ENCODE measurements around the gene SMTN.

Gene SMTN

GRCh38 chr22:31119026-31119717, 38.1 kb downstream of the SMTN start:
- CTCF ChIA-PET, result interaction anchor here (0.8 to 2.5 kb wide), 3 partner anchors 11 to 149 kb away, joined by 3 to 29 read pairs (median 4); partner anchors contain the start of gene SELENOM
- TF ChIP-seq CTCF (IDR thresholded peaks at IDR 0.05; ENCODE audit: insufficient read depth, low read length, missing control alignments), result no peak
- POLR2A ChIA-PET, result no interaction called here
- no peak for DNase-seq (ENCODE audit: low read depth, low spot score)
- no peak overlapping the region for H3K4me3 ChIP-seq (ENCODE audit: low read depth, low read length)

- ChIA-PET CTCF (interaction anchor here (1.1 to 2.5 kb wide), 3 partner anchors 12 to 150 kb away, joined by 4 to 29 read pairs (median 6); partner anchors contain the start of gene SELENOM), POLR2A (no interaction called here)
- DNase-seq (ENCODE audit: low read depth, low spot score), result no peak
- TF ChIP-seq CTCF (IDR thresholded peaks at IDR 0.05; ENCODE audit: insufficient read depth, low read length, missing control alignments), result no peak
- H3K4me3 ChIP-seq (ENCODE audit: low read depth, low read length), result no peak overlapping the region
Measured at GRCh38 chr22:31120230-31120629, 39.1 kb downstream of the SMTN start.

- POLR2A ChIA-PET, result no interaction called here
- no peak overlapping the region for H3K4me3 ChIP-seq (ENCODE audit: low read depth, low read length)
- CTCF ChIA-PET, result interaction anchor here (1.1 to 2.5 kb wide), 3 partner anchors 13 to 151 kb away, joined by 4 to 29 read pairs (median 6); partner anchors contain the start of gene SELENOM
- no peak for DNase-seq (ENCODE audit: low read depth, low spot score)
- no peak for TF ChIP-seq CTCF (IDR thresholded peaks at IDR 0.05; ENCODE audit: insufficient read depth, low read length, missing control alignments)
Measured at GRCh38 chr22:31120642-31121041, 39.5 kb downstream of the SMTN start.

- POLR2A ChIA-PET, result no interaction called here
- H3K4me3 ChIP-seq (ENCODE audit: low read depth, low read length), result no peak overlapping the region
- DNase-seq (ENCODE audit: low read depth, low spot score), result no peak
- CTCF ChIA-PET, result interaction anchor here (1.1 to 2.2 kb wide), 3 partner anchors 14 to 151 kb away, joined by 4 to 8 read pairs (median 6); partner anchors contain the start of gene SELENOM
- TF ChIP-seq CTCF (IDR thresholded peaks at IDR 0.05; ENCODE audit: insufficient read depth, low read length, missing control alignments), result no peak
Measured at GRCh38 chr22:31121403-31121802, 40.3 kb downstream of the SMTN start.

GRCh38 chr22:31122196-31122531, 41.0 kb downstream of the SMTN start:
- no peak for DNase-seq (ENCODE audit: low read depth, low spot score)
- no peak overlapping the region for H3K4me3 ChIP-seq (ENCODE audit: low read depth, low read length)
- CTCF ChIA-PET, result interaction anchor here (0.8 to 2.2 kb wide), 3 partner anchors 14 to 150 kb away, joined by 3 to 8 read pairs (median 4); partner anchors contain the start of gene SELENOM
- POLR2A ChIA-PET, result no interaction called here
- no peak for TF ChIP-seq CTCF (IDR thresholded peaks at IDR 0.05; ENCODE audit: insufficient read depth, low read length, missing control alignments)

GRCh38 chr22:31122532-31123291, 41.6 kb downstream of the SMTN start, which contains the start of gene INPP5J:
TSS of gene INPP5J (plus strand) at chr22:31122966. CDS start at chr22:31123015, 49 bp downstream.
- DNase-seq (ENCODE audit: low read depth, low spot score), result no peak
- no peak for TF ChIP-seq CTCF (IDR thresholded peaks at IDR 0.05; ENCODE audit: insufficient read depth, low read length, missing control alignments)
- H3K4me3 ChIP-seq (ENCODE audit: low read depth, low read length), result peak within 1 kb of the TSS; percentile 62
- ChIA-PET CTCF (interaction anchor here (0.8 to 2.2 kb wide), 3 partner anchors 15 to 150 kb away, joined by 3 to 8 read pairs (median 4); partner anchors contain the start of gene SELENOM), POLR2A (no interaction called here)
